Upper lobe of right lung (tissue), 1 donor: Measurements from ENCODE around the gene C4orf51. TPM values are rescaled to one million over a fixed set of nuclear protein-coding genes. Genes with fewer than 3 reads are reported as not detected.

Experiments
- ATAC-seq: fragments of 200-7000 bp; cut with Tn5 transposase; one replicate; pipeline ENCODE4 v1.9.1; 2020; ENCODE audit warnings: mild to moderate bottlenecking, moderate library complexity
- DNase-seq: peaks from one replicate; pipeline ENCODE4 v3.0.0-alpha.2; 2020
- H3K27ac ChIP-seq: fragments of 200-600 bp; one replicate; pipeline ENCODE4 v1.8.0; 2022
- H3K27me3 ChIP-seq: fragments of 200-600 bp; one replicate; pipeline ENCODE4 v1.8.0; 2022; ENCODE audit warnings: mild to moderate bottlenecking
- H3K36me3 ChIP-seq: fragments of 200-600 bp; one replicate; pipeline ENCODE4 v1.8.0; 2022
- H3K4me1 ChIP-seq: fragments of 200-600 bp; one replicate; pipeline ENCODE4 v1.8.0; 2022
- H3K4me3 ChIP-seq: fragments of 200-600 bp; one replicate; pipeline ENCODE4 v1.8.0; 2022; ENCODE audit warnings: mild to moderate bottlenecking
- H3K9me3 ChIP-seq: fragments of 200-600 bp; one replicate; pipeline ENCODE4 v1.8.0; 2022
- CTCF ChIP-seq: fragments of 200-600 bp; IDR thresholded peaks from one replicate; pipeline ENCODE4 v1.8.0; 2022; ENCODE audit warnings: antibody characterized with exemption
- intact Hi-C: fragments of 100-400 bp; cut with DNase I; formaldehyde crosslinking; loops from one replicate; pipeline ENCODE4 v1.11.0; 2022
- total RNA-seq: library from RNA; stranded (reverse); fragmentation: NEBNext Ultra II Directional; extraction: Animal tissue kit (Norgen Biotek cat#: 25700); gene quantifications from one replicate; pipeline ENCODE4 v1.2.1, GENCODE V29; 2021
- donor health status: DM: no; HTN: yes; CAD: no; lungs with severe emphysema.

C4orf51 gene
- total RNA-seq, 1 donor from 2014 or later = not detected

- no peak for DNase-seq
- intact Hi-C loops = no loop called here
- Histone ChIP-seq H3K27ac (no peak overlapping the region), H3K4me3 (no peak overlapping the region), H3K27me3 (no peaks in the 10 kb centered on the region), H3K4me1 (peaks cover 21% of the 10 kb centered on the region), H3K9me3 (no peaks in the 10 kb centered on the region), H3K36me3 (no peaks in the 10 kb centered on the region)
- ATAC-seq = no peak
- no peak for TF ChIP-seq CTCF
Measured at GRCh38 chr4:145739845-145740244, 59.9 kb downstream of the C4orf51 start.

GRCh38 chr4:145740806-145741205 lies 60.9 kb downstream of the C4orf51 start:
- DNase-seq = no peak

GRCh38 chr4:145743641-145744040 lies 63.7 kb downstream of the C4orf51 start:
- intact Hi-C loops = no loop called here
- ATAC-seq = no peak
- H3K27me3 ChIP-seq = no peaks in the 10 kb centered on the region
- no peaks in the 10 kb centered on the region for H3K4me1 ChIP-seq
- no peaks in the 10 kb centered on the region for H3K9me3 ChIP-seq
- H3K4me3 ChIP-seq = no peak overlapping the region
- no peak for DNase-seq
- H3K36me3 ChIP-seq = no peaks in the 10 kb centered on the region
- no peak overlapping the region for H3K27ac ChIP-seq
- TF ChIP-seq CTCF = no peak

More at GRCh38 chr4:145740806-145741205, 60.9 kb downstream of the C4orf51 start:
- intact Hi-C loops = no loop called here
- ATAC-seq = no peak
- Histone ChIP-seq H3K27ac (no peak overlapping the region), H3K4me1 (peaks cover 12% of the 10 kb centered on the region), H3K27me3 (no peaks in the 10 kb centered on the region), H3K36me3 (no peaks in the 10 kb centered on the region), H3K9me3 (no peaks in the 10 kb centered on the region), H3K4me3 (no peak overlapping the region)
- no peak for TF ChIP-seq CTCF

GRCh38 chr4:145755802-145756201 lies 75.9 kb downstream of the C4orf51 start:
- H3K27ac ChIP-seq = no peak overlapping the region
- no peaks in the 10 kb centered on the region for H3K27me3 ChIP-seq
- H3K36me3 ChIP-seq = no peaks in the 10 kb centered on the region
- ATAC-seq = no peak
- no peak overlapping the region for H3K4me3 ChIP-seq
- H3K4me1 ChIP-seq = no peaks in the 10 kb centered on the region
- intact Hi-C loops = no loop called here
- no peaks in the 10 kb centered on the region for H3K9me3 ChIP-seq
- no peak for DNase-seq
- TF ChIP-seq CTCF = no peak

- intact Hi-C loops = no loop called here
- no peaks in the 10 kb centered on the region for H3K9me3 ChIP-seq
- no peak for ATAC-seq
- no peak overlapping the region for H3K4me3 ChIP-seq
- H3K36me3 ChIP-seq = no peaks in the 10 kb centered on the region
- H3K27me3 ChIP-seq = no peaks in the 10 kb centered on the region
- no peaks in the 10 kb centered on the region for H3K4me1 ChIP-seq
- no peak for DNase-seq
- H3K27ac ChIP-seq = no peak overlapping the region
- TF ChIP-seq CTCF = no peak
Measured at GRCh38 chr4:145756244-145756643, 76.3 kb downstream of the C4orf51 start.

GRCh38 chr4:145757188-145757587 lies 77.2 kb downstream of the C4orf51 start:
- H3K4me1 ChIP-seq = no peaks in the 10 kb centered on the region
- intact Hi-C loops = no loop called here
- no peak for TF ChIP-seq CTCF
- ATAC-seq (no peak), DNase-seq (no peak)
- H3K36me3 ChIP-seq = no peaks in the 10 kb centered on the region
- no peaks in the 10 kb centered on the region for H3K27me3 ChIP-seq
- no peak overlapping the region for H3K4me3 ChIP-seq
- no peak overlapping the region for H3K27ac ChIP-seq
- H3K9me3 ChIP-seq = no peaks in the 10 kb centered on the region
